ENCODE results near the gene GPR162.

DNA sequence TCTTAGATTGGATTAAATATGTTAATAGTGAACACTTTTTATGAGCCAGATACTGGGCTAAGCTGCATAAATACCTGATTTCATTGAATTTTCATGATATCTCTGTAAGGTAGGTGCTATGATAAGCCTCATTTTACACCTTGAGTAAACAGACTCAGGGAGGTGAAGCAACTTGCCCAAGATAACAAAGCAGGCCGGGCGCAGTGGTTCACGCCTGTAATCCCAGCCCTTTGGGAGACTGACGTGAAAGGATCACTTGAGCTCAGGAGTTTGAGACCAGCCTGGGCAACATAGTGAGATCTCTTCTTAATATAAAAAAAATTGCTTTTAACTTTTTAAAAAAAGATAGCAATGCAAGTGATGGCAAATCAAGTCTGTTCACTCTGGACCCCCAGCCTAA is 20.5 kb downstream of the GPR162 start:
- TF ChIP-seq, protein P1, sequence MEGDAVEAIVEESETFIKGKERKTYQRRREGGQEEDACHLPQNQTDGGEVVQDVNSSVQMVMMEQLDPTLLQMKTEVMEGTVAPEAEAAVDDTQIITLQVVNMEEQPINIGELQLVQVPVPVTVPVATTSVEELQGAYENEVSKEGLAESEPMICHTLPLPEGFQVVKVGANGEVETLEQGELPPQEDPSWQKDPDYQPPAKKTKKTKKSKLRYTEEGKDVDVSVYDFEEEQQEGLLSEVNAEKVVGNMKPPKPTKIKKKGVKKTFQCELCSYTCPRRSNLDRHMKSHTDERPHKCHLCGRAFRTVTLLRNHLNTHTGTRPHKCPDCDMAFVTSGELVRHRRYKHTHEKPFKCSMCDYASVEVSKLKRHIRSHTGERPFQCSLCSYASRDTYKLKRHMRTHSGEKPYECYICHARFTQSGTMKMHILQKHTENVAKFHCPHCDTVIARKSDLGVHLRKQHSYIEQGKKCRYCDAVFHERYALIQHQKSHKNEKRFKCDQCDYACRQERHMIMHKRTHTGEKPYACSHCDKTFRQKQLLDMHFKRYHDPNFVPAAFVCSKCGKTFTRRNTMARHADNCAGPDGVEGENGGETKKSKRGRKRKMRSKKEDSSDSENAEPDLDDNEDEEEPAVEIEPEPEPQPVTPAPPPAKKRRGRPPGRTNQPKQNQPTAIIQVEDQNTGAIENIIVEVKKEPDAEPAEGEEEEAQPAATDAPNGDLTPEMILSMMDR (IDR thresholded peaks at IDR 0.05), result no peak
- TF ChIP-seq POLR2A (IDR thresholded peaks at IDR 0.05), result no peak
- TF ChIP-seq POLR2AphosphoS5 (IDR thresholded peaks at IDR 0.05), result no peak
